ENCODE measurements around the gene HPS5. TPM values are rescaled to one million over a fixed set of nuclear protein-coding genes. Genes with fewer than 3 reads are reported as not detected.

Gene HPS5
- total and polyA plus RNA-seq, 2 of the 4 experiments (the other 2 are of a cell fraction): 7.9 to 28.3 TPM

GRCh38 chr11:18295316-18295715 is 26.6 kb downstream of the HPS5 start:
- Histone ChIP-seq H3K9me3 (ENCODE audit: control insufficient read depth, insufficient read depth, low read length) (no peaks in the 10 kb centered on the region), H3K14ac (replicated peaks; ENCODE audit: low read depth, low read length) (no peak overlapping the region), H3K4me3 (ENCODE audit: insufficient read depth, low read depth, low read length) (no peak overlapping the region), H2BK5ac (ENCODE audit: low read depth, low read length, poor library complexity, severe bottlenecking) (no peak overlapping the region), H2AFZ (replicated peaks; ENCODE audit: low read length, poor library complexity) (no peak overlapping the region), H3K56ac (ENCODE audit: extremely low read depth, insufficient read depth, low read length) (no peak overlapping the region), H4K20me1 (ENCODE audit: insufficient read depth, low read length) (no peaks in the 10 kb centered on the region), H3K4me2 (ENCODE audit: low read depth, low read length) (no peak overlapping the region), H2BK120ac (ENCODE audit: low read depth, low read length) (no peak overlapping the region), H2BK20ac (ENCODE audit: low read depth, low read length) (no peak overlapping the region), H3K18ac (ENCODE audit: low read depth, low read length) (no peak overlapping the region), H4K91ac (ENCODE audit: insufficient read depth, low read depth, low read length) (no peak overlapping the region), H3K9ac (ENCODE audit: low read depth, low read length) (no peak overlapping the region), H4K8ac (ENCODE audit: low read depth in 2 of 2, low read length in 2 of 2) (no peak overlapping the region), H3K27me3 (ENCODE audit: control insufficient read depth, insufficient read depth, low read length) (no peaks in the 10 kb centered on the region), H3K36me3 (ENCODE audit: control insufficient read depth, insufficient read depth, low read length) (peaks cover 20% of the 10 kb centered on the region), H3K27ac (ENCODE audit: insufficient read depth, low read length) (no peak overlapping the region), H2AK5ac (ENCODE audit: low read depth, low read length) (no peak overlapping the region), H3K4me1 (ENCODE audit: control insufficient read depth, insufficient read depth, low read length) (no peaks in the 10 kb centered on the region), H2AK9ac (replicated peaks; ENCODE audit: low read depth, low read length, poor library complexity) (no peak overlapping the region), H3K4ac (ENCODE audit: low read depth, low read length) (no peak overlapping the region), H2BK15ac (ENCODE audit: low read depth, low read length) (no peak overlapping the region), H3K79me1 (ENCODE audit: low read depth in 1 of 2, low read length in 2 of 2) (no peaks in the 10 kb centered on the region), H3K9me1 (ENCODE audit: insufficient read depth, low read length) (peaks cover 3% of the 10 kb centered on the region; the same call in 1 of the 2 replicates), H4K5ac (ENCODE audit: low read depth, low read length) (no peak overlapping the region), H3K23ac (ENCODE audit: low read depth, low read length) (no peak overlapping the region)
- POLR2A ChIA-PET (ENCODE audit: unreplicated experiment): no interaction called here
- BruUV-seq (replicated peaks): no TSS peak
- CTCF ChIA-PET: no interaction called here
- DNase-seq (no peak), ATAC-seq (ENCODE audit: low read depth) (no peak)
- dilution Hi-C loops (cut with HindIII; ENCODE audit: low sequenced_read_pairs, unreplicated experiment) (no loop called here), intact Hi-C loops (cut with micrococcal nuclease) (no loop called here), in situ Hi-C loops (cut with MboI; ENCODE audit: low sequenced_read_pairs) (no loop called here)
- WGBS, 2 experiments (ENCODE audit: extremely low coverage in 2 of 2, insufficient read length in 1 of 2): 100% methylated on average over 1 of the region's 2 CpGs; no CpG with 5 or more reads in 1 of the 2 experiments
- TF ChIP-seq NFE2L2 (IDR thresholded peaks at IDR 0.05; ENCODE audit: low read depth, low read length): no peak
- TF ChIP-seq MAFK (IDR thresholded peaks at IDR 0.05; ENCODE audit: low read depth, low read length): no peak
- TF ChIP-seq, protein P1, sequence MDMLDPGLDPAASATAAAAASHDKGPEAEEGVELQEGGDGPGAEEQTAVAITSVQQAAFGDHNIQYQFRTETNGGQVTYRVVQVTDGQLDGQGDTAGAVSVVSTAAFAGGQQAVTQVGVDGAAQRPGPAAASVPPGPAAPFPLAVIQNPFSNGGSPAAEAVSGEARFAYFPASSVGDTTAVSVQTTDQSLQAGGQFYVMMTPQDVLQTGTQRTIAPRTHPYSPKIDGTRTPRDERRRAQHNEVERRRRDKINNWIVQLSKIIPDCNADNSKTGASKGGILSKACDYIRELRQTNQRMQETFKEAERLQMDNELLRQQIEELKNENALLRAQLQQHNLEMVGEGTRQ (IDR thresholded peaks at IDR 0.05; ENCODE audit: low read depth, low read length): no peak
- TF ChIP-seq, protein P2, sequence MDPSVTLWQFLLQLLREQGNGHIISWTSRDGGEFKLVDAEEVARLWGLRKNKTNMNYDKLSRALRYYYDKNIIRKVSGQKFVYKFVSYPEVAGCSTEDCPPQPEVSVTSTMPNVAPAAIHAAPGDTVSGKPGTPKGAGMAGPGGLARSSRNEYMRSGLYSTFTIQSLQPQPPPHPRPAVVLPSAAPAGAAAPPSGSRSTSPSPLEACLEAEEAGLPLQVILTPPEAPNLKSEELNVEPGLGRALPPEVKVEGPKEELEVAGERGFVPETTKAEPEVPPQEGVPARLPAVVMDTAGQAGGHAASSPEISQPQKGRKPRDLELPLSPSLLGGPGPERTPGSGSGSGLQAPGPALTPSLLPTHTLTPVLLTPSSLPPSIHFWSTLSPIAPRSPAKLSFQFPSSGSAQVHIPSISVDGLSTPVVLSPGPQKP (IDR thresholded peaks at IDR 0.05; ENCODE audit: borderline replicate concordance, low read depth, low read length): no peak
- TF ChIP-seq MXI1 (IDR thresholded peaks at IDR 0.05; ENCODE audit: borderline replicate concordance, low read depth, low read length): no peak
- TF ChIP-seq MAZ (IDR thresholded peaks at IDR 0.05; ENCODE audit: borderline replicate concordance, low read depth, low read length): no peak
- TF ChIP-seq CEBPB (IDR thresholded peaks at IDR 0.05; ENCODE audit: low read depth, low read length): no peak
- no peak for TF ChIP-seq BHLHE40 (IDR thresholded peaks at IDR 0.05; ENCODE audit: low read depth, low read length)
- no peak for TF ChIP-seq FOS (IDR thresholded peaks at IDR 0.05; ENCODE audit: low read depth, low read length)
- no peak for TF ChIP-seq POLR2A (IDR thresholded peaks at IDR 0.05; ENCODE audit: low read depth, low read length)
- no peak for TF ChIP-seq SMC3 (IDR thresholded peaks at IDR 0.05; ENCODE audit: low read depth, low read length)
- no peak for TF ChIP-seq CHD1 (IDR thresholded peaks at IDR 0.05; ENCODE audit: low read depth, low read length)
- TF ChIP-seq RFX5 (IDR thresholded peaks at IDR 0.05; ENCODE audit: low read depth, low read length): no peak
- no peak for TF ChIP-seq RAD21 (IDR thresholded peaks at IDR 0.05; ENCODE audit: low read length)
- TF ChIP-seq RCOR1 (IDR thresholded peaks at IDR 0.05; ENCODE audit: insufficient replicate concordance, low read length): no peak
